H1 (cell line): ENCODE measurements around the gene SLC25A11. TPM values are rescaled to one million over a fixed set of nuclear protein-coding genes. Genes with fewer than 3 reads are reported as not detected.

Experiments used
- CTCF ChIA-PET: fragments of 300-600 bp; sonication (Branson Sonifier 250); formaldehyde crosslinking; loops from one replicate; lab custom pipeline; 2021; ENCODE audit not compliant: partially characterized antibody; lab: Charles Lee
- POLR2A ChIA-PET: fragments of 300-600 bp; sonication (Branson Sonifier 250); formaldehyde crosslinking; loops from one replicate; lab custom pipeline; 2021; ENCODE audit warnings: inconsistent platforms; ENCODE audit not compliant: partially characterized antibody; lab: Charles Lee
- DNase-seq, 2 experiments: peaks; one replicate each; pipeline versions ENCODE4 v3.0.0 to v3.0.0-alpha.2; 2010 to 2022; ENCODE audit warnings: low spot score in 2 of 2, low read depth in 1 of 2, mixed read lengths in 1 of 2
- FAIRE-seq: peaks from 2 replicates; lab custom pipeline; 2011; peaks lifted over from hg19 to GRCh38; lab: Jason Lieb, UNC
- H2AFZ ChIP-seq: 2 replicates; pipeline ENCODE4 v1.8.1; 2012; ENCODE audit warnings: low read length, inconsistent platforms
- H2AK5ac ChIP-seq: 2 replicates; pipeline ENCODE4 v1.6.1; 2013; ENCODE audit warnings: low read depth, low read length
- H2BK120ac ChIP-seq: replicated peaks from 2 replicates; pipeline ENCODE3; 2013; ENCODE audit warnings: low read depth, low read length, inconsistent platforms
- H2BK12ac ChIP-seq: 2 replicates; pipeline ENCODE4 v1.6.1; 2013; ENCODE audit warnings: low read depth, low read length
- H2BK15ac ChIP-seq: 2 replicates; pipeline ENCODE4 v1.6.1; 2013; ENCODE audit warnings: low read length
- H2BK20ac ChIP-seq: 2 replicates; pipeline ENCODE4 v1.6.1; 2013; ENCODE audit warnings: low read length
- H2BK5ac ChIP-seq: 2 replicates; pipeline ENCODE4 v1.6.1; 2013; ENCODE audit warnings: low read depth, low read length
- H3K14ac ChIP-seq: 2 replicates; pipeline ENCODE4 v1.6.1; 2013; ENCODE audit warnings: inconsistent platforms; ENCODE audit not compliant: insufficient read length
- H3K18ac ChIP-seq: 2 replicates; pipeline ENCODE4 v1.6.1; 2013; ENCODE audit warnings: low read length; ENCODE audit errors: extremely low read depth
- H3K23ac ChIP-seq: 2 replicates; pipeline ENCODE4 v1.6.1; 2013; ENCODE audit warnings: inconsistent platforms; ENCODE audit not compliant: insufficient read length
- H3K23me2 ChIP-seq: 2 replicates; pipeline ENCODE4 v1.6.1; 2013; ENCODE audit warnings: low read depth, low read length
- H3K27ac ChIP-seq: 2 replicates; pipeline ENCODE4 v1.6.1; 2011; ENCODE audit warnings: low read depth, low read length, inconsistent platforms
- H3K27me3 ChIP-seq, 4 experiments: replicated peaks in 1 of 4; 1 replicate in 1 of 4; 2 replicates in 3 of 4; pipeline versions ENCODE4 v1.6.1 to v1.8.1; 2011 to 2013; ENCODE audit warnings: low read length in 3 of 4, mild to moderate bottlenecking in 3 of 4, inconsistent platforms in 2 of 4, mixed read lengths in 2 of 4, moderate library complexity in 1 of 4; ENCODE audit not compliant: control insufficient read depth in 3 of 4, insufficient read depth in 3 of 4; ENCODE audit errors: extremely low read depth in 1 of 4
- H3K36me3 ChIP-seq, 4 experiments: 2 replicates each; pipeline versions ENCODE4 v1.6.1 to v1.8.1; 2011 to 2013; ENCODE audit warnings: mild to moderate bottlenecking in 4 of 4, low read length in 3 of 4, moderate library complexity in 2 of 4, control low read depth in 1 of 4, inconsistent platforms in 1 of 4; ENCODE audit not compliant: insufficient read depth in 4 of 4, control insufficient read depth in 2 of 4
- H3K4ac ChIP-seq: replicated peaks from 2 replicates; pipeline ENCODE3; 2013; ENCODE audit warnings: low read length, low read depth, mixed read lengths, inconsistent platforms; ENCODE audit not compliant: insufficient read length
- H3K4me1 ChIP-seq, 4 experiments: replicated peaks in 1 of 4; 1 replicate in 1 of 4; 2 replicates in 3 of 4; pipeline versions ENCODE4 v1.6.1 to v1.8.1; 2011 to 2013; ENCODE audit warnings: low read length in 3 of 4, inconsistent platforms in 2 of 4, mixed read lengths in 1 of 4; ENCODE audit not compliant: insufficient read depth in 4 of 4, control insufficient read depth in 3 of 4
- H3K4me2 ChIP-seq, 2 experiments: 2 replicates each; pipeline versions ENCODE4 v1.6.1 to v1.8.1; 2011 to 2013; ENCODE audit warnings: low read depth in 2 of 2, low read length in 2 of 2, control low read depth in 1 of 2, inconsistent platforms in 1 of 2, mild to moderate bottlenecking in 1 of 2; ENCODE audit not compliant: insufficient read depth in 1 of 2
- H3K4me3 ChIP-seq, 4 experiments: fragments of 200-600, 300-600 bp in 1 of 4; sonication (generic), shearing (Covaris generic), sonication (Bioruptor Twin) in 1 of 4; 2 replicates each; pipeline versions ENCODE4 v1.5.1 to v1.8.1; 2011 to 2016; ENCODE audit warnings: low read length in 4 of 4, low read depth in 3 of 4, control low read depth in 2 of 4, inconsistent platforms in 2 of 4, mild to moderate bottlenecking in 2 of 4, mixed read lengths in 1 of 4, moderate library complexity in 1 of 4; ENCODE audit not compliant: insufficient read depth in 2 of 4; ENCODE audit errors: extremely low read depth in 1 of 4
- H3K56ac ChIP-seq: replicated peaks from 2 replicates; pipeline ENCODE3; 2013; ENCODE audit warnings: low read depth, mild to moderate bottlenecking, mixed read lengths, low read length, inconsistent platforms; ENCODE audit not compliant: insufficient read length
- H3K79me1 ChIP-seq: 2 replicates; pipeline ENCODE4 v1.6.1; 2013; ENCODE audit warnings: low read depth, low read length, control low read depth
- H3K79me2 ChIP-seq, 2 experiments: 2 replicates each; pipeline versions ENCODE4 v1.6.1 to v1.8.1; 2012 to 2013; ENCODE audit warnings: low read length in 2 of 2, mild to moderate bottlenecking in 2 of 2, inconsistent platforms in 1 of 2; ENCODE audit not compliant: insufficient read depth in 2 of 2, control insufficient read depth in 1 of 2
- H3K9ac ChIP-seq, 4 experiments: replicated peaks in 1 of 4; 1 replicate in 1 of 4; 2 replicates in 3 of 4; pipeline versions ENCODE4 v1.6.1 to v1.8.1; 2011 to 2013; ENCODE audit warnings: low read depth in 3 of 4, low read length in 3 of 4, control low read depth in 2 of 4, mild to moderate bottlenecking in 2 of 4, moderate library complexity in 2 of 4, inconsistent platforms in 1 of 4; ENCODE audit errors: extremely low read depth in 1 of 4
- H3K9me3 ChIP-seq, 2 experiments: 2 replicates each; pipeline versions ENCODE4 v1.6.1 to v1.8.1; 2012 to 2013; ENCODE audit warnings: mild to moderate bottlenecking in 2 of 2, moderate library complexity in 2 of 2, control low read depth in 1 of 2, inconsistent platforms in 1 of 2, low read depth in 1 of 2, low read length in 1 of 2, mixed read lengths in 1 of 2; ENCODE audit not compliant: insufficient read depth in 2 of 2
- H4K20me1 ChIP-seq, 2 experiments: replicated peaks in 1 of 2; 2 replicates each; pipeline versions ENCODE3 to v1.8.1; 2011 to 2013; ENCODE audit warnings: inconsistent platforms in 2 of 2, low read length in 2 of 2, mild to moderate bottlenecking in 1 of 2; ENCODE audit not compliant: insufficient read depth in 2 of 2, control insufficient read depth in 1 of 2
- H4K5ac ChIP-seq: 2 replicates; pipeline ENCODE4 v1.6.1; 2013; ENCODE audit warnings: low read length, low read depth, mixed read lengths, inconsistent platforms; ENCODE audit not compliant: insufficient read length
- H4K8ac ChIP-seq: 2 replicates; pipeline ENCODE4 v1.8.0; 2013; ENCODE audit warnings: mild to moderate bottlenecking, moderate library complexity, low read length, inconsistent platforms; ENCODE audit not compliant: insufficient read depth; ENCODE audit errors: extremely low read depth
- H4K91ac ChIP-seq: replicated peaks from 2 replicates; pipeline ENCODE3; 2013; ENCODE audit warnings: low read length, mixed read lengths, inconsistent platforms; ENCODE audit not compliant: insufficient read length
- FOSL1 ChIP-seq: IDR thresholded peaks from 2 replicates; pipeline ENCODE4 v1.6.1; 2011; ENCODE audit warnings: mild to moderate bottlenecking, low read depth, low read length, moderate library complexity; ENCODE audit not compliant: insufficient read depth
- SAP30 ChIP-seq: fragments of 300-600 bp; sonication (generic); IDR thresholded peaks from 2 replicates; pipeline ENCODE4 v1.7.1; 2012; ENCODE audit warnings: low read length, moderate library complexity, mild to moderate bottlenecking, inconsistent platforms; ENCODE audit not compliant: insufficient read depth, insufficient replicate concordance
- SUZ12 ChIP-seq: fragments of 200-600 bp; sonication (generic); IDR thresholded peaks from 2 replicates; pipeline ENCODE4 v1.6.1; 2012; ENCODE audit warnings: mild to moderate bottlenecking, inconsistent platforms, low read length, moderate library complexity, mixed read lengths
- ZNF274 ChIP-seq: IDR thresholded peaks from 2 replicates; pipeline ENCODE4 v1.7.0; 2012; ENCODE audit warnings: low read length, borderline replicate concordance; ENCODE audit errors: extremely low read depth
- WGBS, 2 experiments: shearing (Covaris generic) in 1 of 2; methylation state at CpG; one replicate each; pipeline versions ENCODE4 v1.1.6 to v1.1.7; 2013 to 2015; ENCODE audit warnings: low lambda C conversion rate in 2 of 2, mixed read lengths in 2 of 2, inconsistent platforms in 1 of 2, low coverage in 1 of 2, missing lambda C conversion rate in 1 of 2; ENCODE audit not compliant: insufficient replicate concordance in 2 of 2, insufficient coverage in 1 of 2, insufficient read length in 1 of 2; ENCODE audit errors: extremely low coverage in 1 of 2, missing lambda C conversion rate in 1 of 2; 5-methylcytosine and 5-hydroxymethylcytosine counted together
- polyA plus RNA-seq, 7 experiments: library from polyadenylated mRNA; depleted of rRNA in 3 of 7; stranded (reverse) in 5 of 7; unstranded in 2 of 7; fragments of >200 nt in 5 of 7; fragments of 200-250 nt in 2 of 7; gene quantifications; 1 replicate in 5 of 7; 2 replicates in 1 of 7; 4 replicates in 1 of 7; pipeline versions ENCODE4 v1.2.1 to v1.2.3, GENCODE V29; 2011 to 2013; ENCODE audit warnings: missing spikeins in 2 of 7, mixed read lengths in 2 of 7
- total RNA-seq: library from RNA; stranded (reverse); fragmentation: NEBNext Ultra II Directional; extraction: Animal tissue kit (Norgen Biotek cat#: 25700); gene quantifications from 2 replicates; pipeline ENCODE4 v1.2.1, GENCODE V29; 2021
- TF ChIP-seq, protein P1 (sequence below): IDR thresholded peaks from 2 replicates; pipeline ENCODE4 v1.6.1; 2012; ENCODE audit warnings: low read length, inconsistent platforms
- TF ChIP-seq, protein P2 (sequence below): IDR thresholded peaks from 2 replicates; pipeline ENCODE4 v1.6.1; 2012; ENCODE audit warnings: inconsistent platforms

SLC25A11 gene
- total and polyA plus RNA-seq, 2 of the 8 experiments (the other 6 are each of a cell fraction or from before 2014, with no cell fraction given) = 55.9 to 97.0 TPM

DNA sequence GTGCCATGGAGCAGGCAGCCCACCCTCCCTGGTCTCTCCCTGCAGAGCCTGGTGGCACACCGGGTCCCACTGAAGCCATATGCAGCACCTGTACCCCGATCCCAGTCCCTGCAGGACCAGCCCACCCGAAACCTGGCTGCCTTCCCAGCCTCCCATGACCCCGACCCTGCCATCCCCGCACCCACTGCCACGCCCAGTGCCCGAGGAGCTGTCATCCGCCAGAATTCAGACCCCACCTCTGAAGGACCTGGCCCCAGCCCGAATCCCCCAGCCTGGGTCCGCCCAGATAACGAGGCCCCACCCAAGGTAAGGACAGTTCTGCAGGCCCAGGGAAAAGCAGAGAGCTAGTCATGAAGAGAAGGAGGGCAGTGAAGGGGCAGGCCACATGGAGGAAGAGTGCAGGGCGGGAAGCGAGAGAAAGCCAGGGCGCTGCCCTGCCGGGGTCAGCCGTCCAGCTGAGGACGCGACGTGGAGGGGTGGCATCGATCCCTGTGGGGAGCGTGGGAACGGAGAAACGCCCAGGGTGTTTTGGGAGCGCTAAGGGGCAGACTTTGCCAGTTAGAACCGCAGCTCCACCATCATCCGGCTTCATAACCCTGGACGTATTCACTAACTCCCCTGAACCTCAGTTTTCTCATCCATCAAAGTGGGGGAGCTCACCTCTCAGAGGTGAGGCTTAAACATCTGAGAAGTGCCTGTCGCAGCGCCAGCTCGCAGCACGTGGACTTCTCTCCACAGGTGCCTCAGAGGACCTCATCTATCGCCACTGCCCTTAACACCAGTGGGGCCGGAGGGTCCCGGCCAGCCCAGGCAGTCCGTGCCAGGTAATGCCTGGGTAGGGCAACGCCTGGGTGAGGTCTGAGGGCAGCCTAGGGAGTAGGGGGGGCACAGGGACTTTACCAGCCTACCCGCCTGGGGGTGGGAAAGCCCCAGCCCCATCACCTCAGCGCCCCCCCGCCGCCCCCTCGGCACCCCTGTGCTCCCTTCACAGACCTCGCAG, 48.1 kb downstream of the SLC25A11 start:
- Histone ChIP-seq H2AK5ac (no peak overlapping the region), H3K4me3 (no peak overlapping the region), H3K27me3 (no peaks in the 10 kb centered on the region), H2BK5ac (no peak overlapping the region), H2BK20ac (no peak overlapping the region), H3K56ac (no peak overlapping the region), H3K4ac (no peak overlapping the region), H4K5ac (no peak overlapping the region), H3K9me3 (no peaks in the 10 kb centered on the region), H3K9ac (no peak overlapping the region), H4K91ac (no peak overlapping the region), H4K8ac (no peak overlapping the region; the same call in 1 of the 2 replicates), H3K79me2 (no peaks in the 10 kb centered on the region), H2BK120ac (no peak overlapping the region), H3K23me2 (no peaks in the 10 kb centered on the region), H4K20me1 (peaks cover 0 to 10% of the 10 kb centered on the region in 2 experiments), H2AFZ (no peak overlapping the region), H3K18ac (no peak overlapping the region), H3K27ac (no peak overlapping the region), H2BK12ac (no peak overlapping the region), H3K23ac (no peak overlapping the region), H3K79me1 (no peaks in the 10 kb centered on the region; the same call in 1 of the 2 replicates), H3K14ac (no peak overlapping the region), H2BK15ac (no peak overlapping the region), H3K4me1 (no peaks in the 10 kb centered on the region; a peak in 1 of 7 replicates), H3K4me2 (no peak overlapping the region), H3K36me3 (peaks cover 11 to 49% (median 33%) of the 10 kb centered on the region in 4 experiments)
- no peak for FAIRE-seq
- 92% methylated on average over 35 of the region's 42 CpGs; no CpG with 5 or more reads in 1 of the 2 experiments for WGBS, 2 experiments
- ChIA-PET POLR2A (interaction anchor here (0.8 to 1.8 kb wide), 5 partner anchors 8 to 189 kb away, joined by 3 to 5 read pairs (median 3); partner anchors contain the start of genes C17orf107, GLTPD2 and PLD2), CTCF (interaction anchor here (0.5 to 4.5 kb wide), 10 partner anchors 10 to 316 kb away, joined by 3 to 23 read pairs (median 4); partner anchors contain the start of gene CHRNE)
- DNase-seq = no peak
- TF ChIP-seq ZNF274 = no peak
- TF ChIP-seq, protein P1, sequence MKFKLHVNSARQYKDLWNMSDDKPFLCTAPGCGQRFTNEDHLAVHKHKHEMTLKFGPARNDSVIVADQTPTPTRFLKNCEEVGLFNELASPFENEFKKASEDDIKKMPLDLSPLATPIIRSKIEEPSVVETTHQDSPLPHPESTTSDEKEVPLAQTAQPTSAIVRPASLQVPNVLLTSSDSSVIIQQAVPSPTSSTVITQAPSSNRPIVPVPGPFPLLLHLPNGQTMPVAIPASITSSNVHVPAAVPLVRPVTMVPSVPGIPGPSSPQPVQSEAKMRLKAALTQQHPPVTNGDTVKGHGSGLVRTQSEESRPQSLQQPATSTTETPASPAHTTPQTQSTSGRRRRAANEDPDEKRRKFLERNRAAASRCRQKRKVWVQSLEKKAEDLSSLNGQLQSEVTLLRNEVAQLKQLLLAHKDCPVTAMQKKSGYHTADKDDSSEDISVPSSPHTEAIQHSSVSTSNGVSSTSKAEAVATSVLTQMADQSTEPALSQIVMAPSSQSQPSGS = no peak
- TF ChIP-seq FOSL1 = no peak
- TF ChIP-seq, protein P2, sequence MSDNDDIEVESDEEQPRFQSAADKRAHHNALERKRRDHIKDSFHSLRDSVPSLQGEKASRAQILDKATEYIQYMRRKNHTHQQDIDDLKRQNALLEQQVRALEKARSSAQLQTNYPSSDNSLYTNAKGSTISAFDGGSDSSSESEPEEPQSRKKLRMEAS = no peak
- TF ChIP-seq SUZ12 = no peak
- TF ChIP-seq SAP30 = no peak
